ENCODE results near the gene POLR1D. TPM values are rescaled to one million over a fixed set of nuclear protein-coding genes. Genes with fewer than 3 reads are reported as not detected.
"Not testable (repeated sequence)": the region's sequence is repeated elsewhere in the genome, so short reads cannot be mapped to it uniquely, and the experiment has no call there.

The POLR1D gene
- polyA plus RNA-seq, 4 donors = 145 to 192 (median 165) TPM

GRCh38 chr13:27628081-27628480 is 6.4 kb downstream of the POLR1D start:
- Histone ChIP-seq H3K27me3 (ENCODE audit: control insufficient read depth in 3 of 3, insufficient read depth in 3 of 3, low read length in 3 of 3) (no peaks in the 10 kb centered on the region), H3K9me3 (ENCODE audit: control insufficient read depth in 2 of 2, insufficient read depth in 1 of 2, low read depth in 1 of 2, low read length in 1 of 2) (no peaks in the 10 kb centered on the region), H3K36me3 (ENCODE audit: control insufficient read depth in 3 of 3, insufficient read depth in 2 of 3, low read depth in 1 of 3, low read length in 3 of 3) (peaks cover 0 to 18% (median 0%) of the 10 kb centered on the region in 3 donors), H3K27ac (ENCODE audit: low read depth in 1 of 3, low read length in 2 of 3) (no peak overlapping the region), H3K4me1 (ENCODE audit: control insufficient read depth in 3 of 3, insufficient read depth in 2 of 3, low read depth in 1 of 3, low read length in 2 of 3) (peaks cover 2 to 11% (median 6%) of the 10 kb centered on the region in 3 donors), H3K4me3 (ENCODE audit: low read depth in 1 of 3, low read length in 3 of 3) (no peak overlapping the region)
- DNase-seq (no peak), FAIRE-seq (no peak)
- WGBS, 3 donors = 67 to 76% (median 74%) methylated on average over 4 of the region's 4 CpGs

GRCh38 chr13:27628766-27629165 is 7.1 kb downstream of the POLR1D start:
- not testable (repeated sequence) for H3K9me3 ChIP-seq (ENCODE audit: control insufficient read depth in 2 of 2, insufficient read depth in 1 of 2, low read depth in 1 of 2, low read length in 1 of 2); DNase-seq; H3K27ac ChIP-seq (ENCODE audit: low read depth in 1 of 3, low read length in 2 of 3); H3K4me1 ChIP-seq (ENCODE audit: control insufficient read depth in 3 of 3, insufficient read depth in 2 of 3, low read depth in 1 of 3, low read length in 2 of 3); FAIRE-seq; H3K27me3 ChIP-seq (ENCODE audit: control insufficient read depth in 3 of 3, insufficient read depth in 3 of 3, low read length in 3 of 3); H3K4me3 ChIP-seq (ENCODE audit: low read depth in 1 of 3, low read length in 3 of 3)
- 97 to 100% (median 99%) methylated on average over 4 of the region's 4 CpGs for WGBS, 3 donors
- peaks cover 0 to 19% (median 0%) of the 10 kb centered on the region in 3 donors for H3K36me3 ChIP-seq (ENCODE audit: control insufficient read depth in 3 of 3, insufficient read depth in 2 of 3, low read depth in 1 of 3, low read length in 3 of 3)

GRCh38 chr13:27631156-27631555 is 9.5 kb downstream of the POLR1D start:
- FAIRE-seq (no peak), DNase-seq (no peak)
- no peaks in the 10 kb centered on the region for H3K27me3 ChIP-seq (ENCODE audit: control insufficient read depth in 3 of 3, insufficient read depth in 3 of 3, low read length in 3 of 3)
- H3K27ac ChIP-seq (ENCODE audit: low read depth in 1 of 3, low read length in 2 of 3) = no peak overlapping the region
- H3K4me1 ChIP-seq (ENCODE audit: control insufficient read depth in 3 of 3, insufficient read depth in 2 of 3, low read depth in 1 of 3, low read length in 2 of 3) = peaks cover 0 to 5% (median 0%) of the 10 kb centered on the region in 3 donors
- H3K36me3 ChIP-seq (ENCODE audit: control insufficient read depth in 3 of 3, insufficient read depth in 2 of 3, low read depth in 1 of 3, low read length in 3 of 3) = peaks cover 0 to 22% (median 0%) of the 10 kb centered on the region in 3 donors
- no peak overlapping the region for H3K4me3 ChIP-seq (ENCODE audit: low read depth in 1 of 3, low read length in 3 of 3)
- WGBS, 3 donors = 84 to 97% (median 92%) methylated on average over 4 of the region's 4 CpGs
- no peaks in the 10 kb centered on the region for H3K9me3 ChIP-seq (ENCODE audit: control insufficient read depth in 2 of 2, insufficient read depth in 1 of 2, low read depth in 1 of 2, low read length in 1 of 2)

- 76 to 96% (median 91%) methylated on average over 2 of the region's 2 CpGs for WGBS, 3 donors
- H3K9me3 ChIP-seq (ENCODE audit: control insufficient read depth in 2 of 2, insufficient read depth in 1 of 2, low read depth in 1 of 2, low read length in 1 of 2) = no peaks in the 10 kb centered on the region
- DNase-seq = no peak
- H3K36me3 ChIP-seq (ENCODE audit: control insufficient read depth in 3 of 3, insufficient read depth in 2 of 3, low read depth in 1 of 3, low read length in 3 of 3) = peaks cover 0 to 22% (median 0%) of the 10 kb centered on the region in 3 donors
- no peaks in the 10 kb centered on the region for H3K27me3 ChIP-seq (ENCODE audit: control insufficient read depth in 3 of 3, insufficient read depth in 3 of 3, low read length in 3 of 3)
- H3K4me1 ChIP-seq (ENCODE audit: control insufficient read depth in 3 of 3, insufficient read depth in 2 of 3, low read depth in 1 of 3, low read length in 2 of 3) = peaks cover 0 to 3% (median 0%) of the 10 kb centered on the region in 3 donors
- H3K27ac ChIP-seq (ENCODE audit: low read depth in 1 of 3, low read length in 2 of 3) = no peak overlapping the region
- H3K4me3 ChIP-seq (ENCODE audit: low read depth in 1 of 3, low read length in 3 of 3) = no peak overlapping the region
- FAIRE-seq = no peak
Observed at GRCh38 chr13:27631665-27632064, 10.0 kb downstream of the POLR1D start.

- FAIRE-seq (no peak), DNase-seq (no peak)
Observed at GRCh38 chr13:27632214-27632613, 10.5 kb downstream of the POLR1D start.

GRCh38 chr13:27632648-27633047 is 11.0 kb downstream of the POLR1D start:
- 72 to 97% (median 91%) methylated on average over 1 of the region's 1 CpG for WGBS, 3 donors
- Histone ChIP-seq H3K9me3 (ENCODE audit: control insufficient read depth in 2 of 2, insufficient read depth in 1 of 2, low read depth in 1 of 2, low read length in 1 of 2) (no peaks in the 10 kb centered on the region), H3K4me1 (ENCODE audit: control insufficient read depth in 3 of 3, insufficient read depth in 2 of 3, low read depth in 1 of 3, low read length in 2 of 3) (peaks cover 0 to 3% (median 0%) of the 10 kb centered on the region in 3 donors), H3K27ac (ENCODE audit: low read depth in 1 of 3, low read length in 2 of 3) (no peak overlapping the region), H3K4me3 (ENCODE audit: low read depth in 1 of 3, low read length in 3 of 3) (no peak overlapping the region), H3K36me3 (ENCODE audit: control insufficient read depth in 3 of 3, insufficient read depth in 2 of 3, low read depth in 1 of 3, low read length in 3 of 3) (peaks cover 0 to 22% (median 0%) of the 10 kb centered on the region in 3 donors), H3K27me3 (ENCODE audit: control insufficient read depth in 3 of 3, insufficient read depth in 3 of 3, low read length in 3 of 3) (no peaks in the 10 kb centered on the region)
- DNase-seq (no peak), FAIRE-seq (no peak)

More at GRCh38 chr13:27632214-27632613, 10.5 kb downstream of the POLR1D start:
- no peak overlapping the region for H3K4me3 ChIP-seq (ENCODE audit: low read depth in 1 of 3, low read length in 3 of 3)
- no peaks in the 10 kb centered on the region for H3K27me3 ChIP-seq (ENCODE audit: control insufficient read depth in 3 of 3, insufficient read depth in 3 of 3, low read length in 3 of 3)
- H3K9me3 ChIP-seq (ENCODE audit: control insufficient read depth in 2 of 2, insufficient read depth in 1 of 2, low read depth in 1 of 2, low read length in 1 of 2) = no peaks in the 10 kb centered on the region
- H3K4me1 ChIP-seq (ENCODE audit: control insufficient read depth in 3 of 3, insufficient read depth in 2 of 3, low read depth in 1 of 3, low read length in 2 of 3) = peaks cover 0 to 3% (median 0%) of the 10 kb centered on the region in 3 donors
- peaks cover 0 to 22% (median 0%) of the 10 kb centered on the region in 3 donors for H3K36me3 ChIP-seq (ENCODE audit: control insufficient read depth in 3 of 3, insufficient read depth in 2 of 3, low read depth in 1 of 3, low read length in 3 of 3)
- WGBS, 3 donors = 92 to 94% (median 94%) methylated on average over 4 of the region's 4 CpGs
- no peak overlapping the region for H3K27ac ChIP-seq (ENCODE audit: low read depth in 1 of 3, low read length in 2 of 3)

- Histone ChIP-seq H3K36me3 (ENCODE audit: control insufficient read depth in 3 of 3, insufficient read depth in 2 of 3, low read depth in 1 of 3, low read length in 3 of 3) (peaks cover 0 to 21% (median 0%) of the 10 kb centered on the region in 3 donors), H3K27ac (ENCODE audit: low read depth in 1 of 3, low read length in 2 of 3) (no peak overlapping the region), H3K27me3 (ENCODE audit: control insufficient read depth in 3 of 3, insufficient read depth in 3 of 3, low read length in 3 of 3) (no peaks in the 10 kb centered on the region), H3K4me1 (ENCODE audit: control insufficient read depth in 3 of 3, insufficient read depth in 2 of 3, low read depth in 1 of 3, low read length in 2 of 3) (peaks cover 0 to 3% (median 0%) of the 10 kb centered on the region in 3 donors), H3K4me3 (ENCODE audit: low read depth in 1 of 3, low read length in 3 of 3) (no peak overlapping the region), H3K9me3 (ENCODE audit: control insufficient read depth in 2 of 2, insufficient read depth in 1 of 2, low read depth in 1 of 2, low read length in 1 of 2) (no peaks in the 10 kb centered on the region)
- DNase-seq (no peak), FAIRE-seq (no peak)
- 67 to 75% (median 67%) methylated on average over 2 of the region's 2 CpGs for WGBS, 3 donors
Observed at GRCh38 chr13:27634231-27634630, 12.5 kb downstream of the POLR1D start.

- FAIRE-seq = no peak
- WGBS, 3 donors = 59 to 83% (median 73%) methylated on average over 3 of the region's 3 CpGs
Observed at GRCh38 chr13:27634791-27635190, 13.1 kb downstream of the POLR1D start.

GRCh38 chr13:27635266-27635665 is 13.6 kb downstream of the POLR1D start:
- DNase-seq (no peak), FAIRE-seq (no peak)
- H3K9me3 ChIP-seq (ENCODE audit: control insufficient read depth in 2 of 2, insufficient read depth in 1 of 2, low read depth in 1 of 2, low read length in 1 of 2) = no peaks in the 10 kb centered on the region
- H3K4me1 ChIP-seq (ENCODE audit: control insufficient read depth in 3 of 3, insufficient read depth in 2 of 3, low read depth in 1 of 3, low read length in 2 of 3) = peaks cover 0 to 3% (median 0%) of the 10 kb centered on the region in 3 donors
- H3K4me3 ChIP-seq (ENCODE audit: low read depth in 1 of 3, low read length in 3 of 3) = no peak overlapping the region
- WGBS, 3 donors = 83 to 89% (median 86%) methylated on average over 1 of the region's 1 CpG
- no peak overlapping the region for H3K27ac ChIP-seq (ENCODE audit: low read depth in 1 of 3, low read length in 2 of 3)
- peaks cover 0 to 21% (median 0%) of the 10 kb centered on the region in 3 donors for H3K36me3 ChIP-seq (ENCODE audit: control insufficient read depth in 3 of 3, insufficient read depth in 2 of 3, low read depth in 1 of 3, low read length in 3 of 3)
- H3K27me3 ChIP-seq (ENCODE audit: control insufficient read depth in 3 of 3, insufficient read depth in 3 of 3, low read length in 3 of 3) = no peaks in the 10 kb centered on the region

More at GRCh38 chr13:27634791-27635190, 13.1 kb downstream of the POLR1D start:
- no peak for DNase-seq
- H3K4me3 ChIP-seq (ENCODE audit: low read depth in 1 of 3, low read length in 3 of 3) = no peak overlapping the region
- peaks cover 0 to 3% (median 0%) of the 10 kb centered on the region in 3 donors for H3K4me1 ChIP-seq (ENCODE audit: control insufficient read depth in 3 of 3, insufficient read depth in 2 of 3, low read depth in 1 of 3, low read length in 2 of 3)
- H3K36me3 ChIP-seq (ENCODE audit: control insufficient read depth in 3 of 3, insufficient read depth in 2 of 3, low read depth in 1 of 3, low read length in 3 of 3) = peaks cover 0 to 21% (median 0%) of the 10 kb centered on the region in 3 donors
- H3K27me3 ChIP-seq (ENCODE audit: control insufficient read depth in 3 of 3, insufficient read depth in 3 of 3, low read length in 3 of 3) = no peaks in the 10 kb centered on the region
- no peaks in the 10 kb centered on the region for H3K9me3 ChIP-seq (ENCODE audit: control insufficient read depth in 2 of 2, insufficient read depth in 1 of 2, low read depth in 1 of 2, low read length in 1 of 2)
- no peak overlapping the region for H3K27ac ChIP-seq (ENCODE audit: low read depth in 1 of 3, low read length in 2 of 3)
